ENCODE measurements around the gene PLBD2. TPM values are rescaled to one million over a fixed set of nuclear protein-coding genes. Genes with fewer than 3 reads are reported as not detected.

Gene PLBD2
- polyA plus RNA-seq, 1 experiment, result 16.0 TPM

GRCh38 chr12:113418213-113418879 lies 60.0 kb downstream of the PLBD2 start:
- ChIA-PET POLR2A (interaction anchor here (0.7 kb wide), 1 partner anchor 101 kb away, joined by 4 read pairs; no protein-coding TSS in a partner anchor), CTCF (interaction anchor here (0.7 kb wide), 1 partner anchor 1201 kb away, joined by 4 read pairs; no protein-coding TSS in a partner anchor)
- Histone ChIP-seq H3K27me3 (ENCODE audit: control insufficient read depth, insufficient read depth, low read length) (peaks cover 2% of the 10 kb centered on the region), H3K27ac (ENCODE audit: low read depth, low read length) (no peak overlapping the region), H3K4me3 (ENCODE audit: low read depth, low read length) (no peak overlapping the region), H3K9me3 (ENCODE audit: control insufficient read depth, insufficient read depth, low read length) (no peaks in the 10 kb centered on the region)
- DNase-seq (ENCODE audit: low read depth, low spot score), result no peak
- TF ChIP-seq CTCF (IDR thresholded peaks at IDR 0.05; ENCODE audit: low read depth, low read length), result no peak

GRCh38 chr12:113420996-113421595 lies 62.7 kb downstream of the PLBD2 start:
- CTCF ChIA-PET, result interaction anchor here (0.5 to 0.9 kb wide), 2 partner anchors 108 to 227 kb away, joined by 3 to 7 read pairs; no protein-coding TSS in a partner anchor
- Histone ChIP-seq H3K27me3 (ENCODE audit: control insufficient read depth, insufficient read depth, low read length) (no peaks in the 10 kb centered on the region), H3K9me3 (ENCODE audit: control insufficient read depth, insufficient read depth, low read length) (no peaks in the 10 kb centered on the region), H3K4me3 (ENCODE audit: low read depth, low read length) (no peak overlapping the region), H3K27ac (ENCODE audit: low read depth, low read length) (no peak overlapping the region)
- no peak for TF ChIP-seq CTCF (IDR thresholded peaks at IDR 0.05; ENCODE audit: low read depth, low read length)
- no peak for DNase-seq (ENCODE audit: low read depth, low spot score)
- POLR2A ChIA-PET, result interaction anchor here (0.6 to 1.3 kb wide), 2 partner anchors 86 to 104 kb away, joined by 3 to 4 read pairs; partner anchors contain the start of gene SLC8B1

GRCh38 chr12:113422030-113422885 lies 63.9 kb downstream of the PLBD2 start, which contains the start of gene SDSL:
SDSL (plus strand) TSS chr12:113422380; CDS start chr12:113427983, 5,603 bp downstream.
- CTCF ChIA-PET, result interaction anchor here (0.5 to 1.6 kb wide), 9 partner anchors 9 to 241 kb away, joined by 3 to 7 read pairs (median 3); no protein-coding TSS in a partner anchor
- peak; percentile 65 for DNase-seq (ENCODE audit: low read depth, low spot score)
- Histone ChIP-seq H3K4me3 (ENCODE audit: low read depth, low read length) (peak within 1 kb of the TSS; percentile 85), H3K9me3 (ENCODE audit: control insufficient read depth, insufficient read depth, low read length) (no peaks in the 10 kb centered on the region), H3K27me3 (ENCODE audit: control insufficient read depth, insufficient read depth, low read length) (no peaks in the 10 kb centered on the region), H3K27ac (ENCODE audit: low read depth, low read length) (peak within 1 kb of the TSS; percentile 57)
- POLR2A ChIA-PET, result interaction anchor here (0.6 to 1.3 kb wide), 4 partner anchors 63 to 235 kb away, joined by 3 to 4 read pairs (median 4); partner anchors contain the start of genes PLBD2 and SLC8B1
- TF ChIP-seq CTCF (IDR thresholded peaks at IDR 0.05; ENCODE audit: low read depth, low read length), result no peak

- CTCF ChIA-PET, result interaction anchor here (1.0 to 1.6 kb wide), 5 partner anchors 15 to 200 kb away, joined by 3 to 7 read pairs (median 4); no protein-coding TSS in a partner anchor
- no peaks in the 10 kb centered on the region for H3K27me3 ChIP-seq (ENCODE audit: control insufficient read depth, insufficient read depth, low read length)
- H3K9me3 ChIP-seq (ENCODE audit: control insufficient read depth, insufficient read depth, low read length), result no peaks in the 10 kb centered on the region
- H3K27ac ChIP-seq (ENCODE audit: low read depth, low read length), result no peak overlapping the region
- POLR2A ChIA-PET, result interaction anchor here (0.6 kb wide), 2 partner anchors 66 to 236 kb away, joined by 3 read pairs; no protein-coding TSS in a partner anchor
- no peak for TF ChIP-seq CTCF (IDR thresholded peaks at IDR 0.05; ENCODE audit: low read depth, low read length)
- peak overlapping the region; percentile 85 for H3K4me3 ChIP-seq (ENCODE audit: low read depth, low read length)
- no peak for DNase-seq (ENCODE audit: low read depth, low spot score)
These were observed 64.7 kb downstream of the PLBD2 start for GRCh38 chr12:113422886-113423669.

Data from AG04450 (cell line).